Neural crest cell (in vitro differentiated cells): ENCODE measurements around the gene HACD1. TPM values are rescaled to one million over a fixed set of nuclear protein-coding genes. Genes with fewer than 3 reads are reported as not detected.

Experiments
- total RNA-seq: library from RNA; stranded (reverse); gene quantifications from 2 replicates; pipeline ENCODE4 v1.2.1, GENCODE V29; 2021

Gene HACD1
- total RNA-seq, 1 donor from 2014 or later = 13.7 TPM

Other genes starting within 250 kb of the HACD1 start
- gene ST8SIA6, start 162.8 kb downstream of the HACD1 start, total RNA-seq = not detected in 2 replicates
- 29.0 and 30.7 TPM in 2 replicates for gene STAM, start 26.8 kb upstream of the HACD1 start, total RNA-seq
- 0.05 TPM in 1 of 2 replicates, not detected in the other for gene TMEM236, start 134.8 kb upstream of the HACD1 start, total RNA-seq
- gene MRC1, start 192.0 kb upstream of the HACD1 start, total RNA-seq = not detected in 2 replicates